ENCODE results near the gene TAS2R5.
"Not testable (repeated sequence)": the region's sequence is repeated elsewhere in the genome, so short reads cannot be mapped to it uniquely, and the experiment has no call there.

Gene TAS2R5, protein sequence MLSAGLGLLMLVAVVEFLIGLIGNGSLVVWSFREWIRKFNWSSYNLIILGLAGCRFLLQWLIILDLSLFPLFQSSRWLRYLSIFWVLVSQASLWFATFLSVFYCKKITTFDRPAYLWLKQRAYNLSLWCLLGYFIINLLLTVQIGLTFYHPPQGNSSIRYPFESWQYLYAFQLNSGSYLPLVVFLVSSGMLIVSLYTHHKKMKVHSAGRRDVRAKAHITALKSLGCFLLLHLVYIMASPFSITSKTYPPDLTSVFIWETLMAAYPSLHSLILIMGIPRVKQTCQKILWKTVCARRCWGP

DNA sequence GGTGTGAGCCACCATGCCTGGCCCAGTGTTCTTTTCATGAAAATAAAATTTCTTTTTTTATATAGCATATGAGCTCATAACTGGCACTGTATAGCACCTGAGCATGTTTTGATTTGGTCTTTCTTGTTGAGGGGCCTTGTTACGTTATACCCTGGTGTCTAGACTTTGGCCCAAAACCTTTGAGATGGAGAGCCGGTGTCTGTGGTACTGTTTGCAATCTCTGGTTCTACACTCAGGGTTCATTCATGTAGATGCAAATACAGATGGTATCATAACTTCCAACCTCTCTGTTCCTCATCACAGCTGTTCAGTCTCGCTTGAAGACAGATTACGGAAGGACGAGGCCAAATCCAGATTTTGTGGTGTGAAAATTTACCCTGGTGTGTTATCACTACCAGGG is at the start of gene TAS2R5:
Gene TAS2R5 (plus strand): TSS at position 301 of the 400 bp plus-strand sequence. CDS start 145 bp downstream, outside the sequence.
- TF ChIP-seq, protein P1, sequence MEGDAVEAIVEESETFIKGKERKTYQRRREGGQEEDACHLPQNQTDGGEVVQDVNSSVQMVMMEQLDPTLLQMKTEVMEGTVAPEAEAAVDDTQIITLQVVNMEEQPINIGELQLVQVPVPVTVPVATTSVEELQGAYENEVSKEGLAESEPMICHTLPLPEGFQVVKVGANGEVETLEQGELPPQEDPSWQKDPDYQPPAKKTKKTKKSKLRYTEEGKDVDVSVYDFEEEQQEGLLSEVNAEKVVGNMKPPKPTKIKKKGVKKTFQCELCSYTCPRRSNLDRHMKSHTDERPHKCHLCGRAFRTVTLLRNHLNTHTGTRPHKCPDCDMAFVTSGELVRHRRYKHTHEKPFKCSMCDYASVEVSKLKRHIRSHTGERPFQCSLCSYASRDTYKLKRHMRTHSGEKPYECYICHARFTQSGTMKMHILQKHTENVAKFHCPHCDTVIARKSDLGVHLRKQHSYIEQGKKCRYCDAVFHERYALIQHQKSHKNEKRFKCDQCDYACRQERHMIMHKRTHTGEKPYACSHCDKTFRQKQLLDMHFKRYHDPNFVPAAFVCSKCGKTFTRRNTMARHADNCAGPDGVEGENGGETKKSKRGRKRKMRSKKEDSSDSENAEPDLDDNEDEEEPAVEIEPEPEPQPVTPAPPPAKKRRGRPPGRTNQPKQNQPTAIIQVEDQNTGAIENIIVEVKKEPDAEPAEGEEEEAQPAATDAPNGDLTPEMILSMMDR (IDR thresholded peaks at IDR 0.05; ENCODE audit: low read depth, low read length, missing control alignments), result no peak
- H3K4me3 ChIP-seq (ENCODE audit: low read depth, low read length), result no peak within 1 kb of the TSS
- no peak for DNase-seq (ENCODE audit: low read depth)
- in situ Hi-C loops (cut with HindIII; ENCODE audit: low sequenced_read_pairs), result no loop called here

DNA sequence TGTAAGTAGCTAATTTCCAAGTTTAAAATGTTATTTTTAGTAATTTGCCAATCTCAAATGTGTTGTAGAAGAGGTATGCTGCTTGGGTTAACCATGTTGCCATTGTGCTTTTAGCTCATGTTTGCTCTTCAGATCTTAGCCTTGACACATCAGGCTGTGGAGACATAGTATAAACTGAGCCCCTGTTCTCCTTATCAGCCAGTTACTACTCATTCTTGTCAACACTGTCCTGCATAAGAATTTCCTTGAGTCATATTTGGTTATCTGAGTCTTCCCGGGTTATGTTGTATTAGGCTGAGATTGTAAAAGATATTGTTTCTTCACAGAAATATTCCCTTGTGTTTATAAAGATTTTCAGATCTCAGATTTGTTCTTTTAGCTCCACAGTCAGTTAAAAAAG is 47.8 kb upstream of the TAS2R5 start:
- TF ChIP-seq, protein P1 (IDR thresholded peaks at IDR 0.05; ENCODE audit: low read depth, low read length, missing control alignments), result no peak
- H3K4me3 ChIP-seq (ENCODE audit: low read depth, low read length), result no peak overlapping the region
- DNase-seq (ENCODE audit: low read depth), result no peak
- in situ Hi-C loops (cut with HindIII; ENCODE audit: low sequenced_read_pairs), result no loop called here

DNA sequence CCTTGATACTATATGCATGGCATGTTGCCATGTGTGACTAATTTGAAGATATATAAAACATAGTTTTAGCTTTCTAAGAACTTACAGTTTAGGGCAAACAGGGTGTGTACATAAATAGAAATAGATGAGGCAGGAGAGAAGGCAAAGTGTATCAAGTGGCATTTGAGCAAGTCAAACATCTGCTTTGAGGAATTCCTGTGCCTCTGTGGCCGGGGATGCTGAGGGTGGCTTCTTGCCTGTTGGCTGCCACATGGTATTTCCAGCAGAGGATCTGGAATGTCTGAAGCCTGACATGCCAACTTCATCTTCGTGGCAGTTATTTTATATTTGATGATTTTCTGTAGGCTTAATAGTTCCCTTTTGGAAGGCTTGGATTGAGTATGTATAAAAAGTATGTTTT is 45.9 kb upstream of the TAS2R5 start:
- in situ Hi-C loops (cut with HindIII; ENCODE audit: low sequenced_read_pairs), result no loop called here
- no peak for DNase-seq (ENCODE audit: low read depth)
- no peak overlapping the region for H3K4me3 ChIP-seq (ENCODE audit: low read depth, low read length)
- TF ChIP-seq, protein P1 (IDR thresholded peaks at IDR 0.05; ENCODE audit: low read depth, low read length, missing control alignments), result no peak

DNA sequence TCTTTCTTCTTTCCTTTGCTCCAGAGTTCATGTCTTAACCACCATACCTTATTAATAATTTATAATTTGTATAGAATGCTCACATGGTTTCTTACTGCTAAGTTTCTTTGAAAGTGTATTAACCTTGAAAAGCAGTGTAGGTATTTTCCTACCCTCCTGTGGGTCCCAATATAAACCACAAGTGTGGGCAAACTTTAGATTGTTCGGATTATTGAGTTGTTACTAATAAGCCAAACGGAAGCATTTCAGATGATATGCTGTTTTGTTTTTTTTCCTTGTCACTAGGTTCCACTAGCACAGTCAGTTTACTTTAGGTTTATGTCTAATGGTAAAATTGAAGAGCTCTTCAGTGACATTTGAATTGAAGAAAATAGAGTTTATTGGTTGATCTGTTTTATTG is 41.6 kb upstream of the TAS2R5 start:
- no peak overlapping the region for H3K4me3 ChIP-seq (ENCODE audit: low read depth, low read length)
- in situ Hi-C loops (cut with HindIII; ENCODE audit: low sequenced_read_pairs), result no loop called here
- TF ChIP-seq, protein P1 (IDR thresholded peaks at IDR 0.05; ENCODE audit: low read depth, low read length, missing control alignments), result no peak
- DNase-seq (ENCODE audit: low read depth), result no peak

- DNase-seq (ENCODE audit: low read depth); H3K4me3 ChIP-seq (ENCODE audit: low read depth, low read length); in situ Hi-C loops (cut with HindIII; ENCODE audit: low sequenced_read_pairs): not testable (repeated sequence)
Observed at GRCh38 chr7:141751904-141752303, 38.1 kb upstream of the TAS2R5 start.

DNA sequence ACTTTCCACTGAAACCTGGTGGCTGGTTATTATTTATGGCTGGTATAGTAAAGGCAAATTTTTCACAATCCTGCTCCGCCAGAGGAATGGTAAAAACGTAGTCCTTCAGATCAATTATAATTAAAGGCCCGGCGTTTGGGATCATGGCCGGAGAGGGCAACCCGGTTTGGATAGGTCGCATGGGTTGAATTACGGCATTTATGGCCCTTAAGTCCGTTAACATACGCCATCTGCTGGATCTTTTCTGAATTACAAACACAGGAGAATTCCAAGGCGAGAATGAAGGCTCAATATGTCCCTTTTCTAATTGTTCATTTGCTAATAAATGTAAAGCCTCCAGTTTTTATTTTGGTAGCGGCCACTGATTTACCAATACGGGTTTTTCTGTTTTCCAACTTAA is 37.4 kb upstream of the TAS2R5 start:
- in situ Hi-C loops (cut with HindIII; ENCODE audit: low sequenced_read_pairs), result no loop called here
- H3K4me3 ChIP-seq (ENCODE audit: low read depth, low read length), result no peak overlapping the region
- DNase-seq (ENCODE audit: low read depth), result no peak
- TF ChIP-seq, protein P1 (IDR thresholded peaks at IDR 0.05; ENCODE audit: low read depth, low read length, missing control alignments), result peak; percentile 11

DNA sequence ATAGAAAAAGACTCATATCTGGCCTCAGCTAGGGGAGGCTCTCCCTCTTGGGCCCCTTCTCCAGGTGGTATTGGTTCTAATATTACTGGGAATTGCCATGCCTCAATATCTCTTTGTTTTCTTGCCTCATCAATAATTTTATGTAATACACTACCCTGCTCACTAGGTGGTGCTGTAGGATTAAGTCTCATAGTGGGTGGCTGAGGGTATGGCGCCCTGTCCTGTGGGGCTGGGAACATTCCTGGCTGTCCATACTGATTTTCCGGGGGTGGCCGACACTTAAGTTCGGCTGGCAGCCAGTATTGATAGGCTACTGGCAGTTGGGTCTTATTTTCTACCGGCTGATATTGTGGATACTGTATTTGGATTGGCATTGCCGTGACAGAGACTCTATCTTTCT is 35.1 kb upstream of the TAS2R5 start:
- no peak for DNase-seq (ENCODE audit: low read depth)
- H3K4me3 ChIP-seq (ENCODE audit: low read depth, low read length), result no peak overlapping the region
- in situ Hi-C loops (cut with HindIII; ENCODE audit: low sequenced_read_pairs), result no loop called here
- TF ChIP-seq, protein P1 (IDR thresholded peaks at IDR 0.05; ENCODE audit: low read depth, low read length, missing control alignments), result peak; percentile 27
